Measurements from ENCODE around the gene GNPDA2. TPM values are rescaled to one million over a fixed set of nuclear protein-coding genes. Genes with fewer than 3 reads are reported as not detected.

The GNPDA2 gene
- total and polyA plus RNA-seq, 4 donors: 8.6 to 28.9 (median 12.1) TPM

DNA sequence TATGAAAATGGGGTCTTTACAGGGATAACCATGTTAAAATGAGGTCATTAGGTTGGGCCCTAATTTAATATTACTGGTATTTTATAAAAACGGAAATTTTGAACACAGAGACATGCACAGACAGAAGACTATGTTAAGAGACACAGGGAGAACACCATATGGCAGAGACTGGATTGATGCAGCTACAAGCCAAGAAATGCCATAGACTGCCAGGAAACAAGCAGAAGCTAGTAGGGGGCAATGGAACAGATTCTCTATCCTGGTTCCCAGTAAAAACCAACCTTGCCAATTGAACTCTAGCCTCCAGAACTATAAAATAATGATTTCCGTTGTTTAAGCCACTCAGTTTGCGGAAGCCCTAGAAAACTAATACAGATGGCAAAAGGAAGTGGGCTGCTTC, 54.7 kb downstream of the GNPDA2 start:
- Histone ChIP-seq H3K4me3 (no peak overlapping the region), H3K36me3 (ENCODE audit: control insufficient read depth in 4 of 4, insufficient read depth in 4 of 4, low read length in 4 of 4) (no peaks in the 10 kb centered on the region), H3K27ac (ENCODE audit: low read depth in 1 of 2, low read length in 1 of 2) (no peak overlapping the region), H3K9ac (ENCODE audit: insufficient read depth in 1 of 2, low read length in 2 of 2) (no peak overlapping the region), H3K4me1 (ENCODE audit: control insufficient read depth in 5 of 5, insufficient read depth in 5 of 5, low read length in 5 of 5) (no peaks in the 10 kb centered on the region), H3K9me3 (ENCODE audit: control insufficient read depth in 4 of 4, insufficient read depth in 3 of 4, low read length in 3 of 4) (no peaks in the 10 kb centered on the region), H3K27me3 (ENCODE audit: control insufficient read depth in 3 of 3, insufficient read depth in 3 of 3, low read length in 2 of 3) (no peaks in the 10 kb centered on the region)
- 92% methylated on average over 3 of the region's 3 CpGs for WGBS, 2 donors
- TF ChIP-seq, protein P1, sequence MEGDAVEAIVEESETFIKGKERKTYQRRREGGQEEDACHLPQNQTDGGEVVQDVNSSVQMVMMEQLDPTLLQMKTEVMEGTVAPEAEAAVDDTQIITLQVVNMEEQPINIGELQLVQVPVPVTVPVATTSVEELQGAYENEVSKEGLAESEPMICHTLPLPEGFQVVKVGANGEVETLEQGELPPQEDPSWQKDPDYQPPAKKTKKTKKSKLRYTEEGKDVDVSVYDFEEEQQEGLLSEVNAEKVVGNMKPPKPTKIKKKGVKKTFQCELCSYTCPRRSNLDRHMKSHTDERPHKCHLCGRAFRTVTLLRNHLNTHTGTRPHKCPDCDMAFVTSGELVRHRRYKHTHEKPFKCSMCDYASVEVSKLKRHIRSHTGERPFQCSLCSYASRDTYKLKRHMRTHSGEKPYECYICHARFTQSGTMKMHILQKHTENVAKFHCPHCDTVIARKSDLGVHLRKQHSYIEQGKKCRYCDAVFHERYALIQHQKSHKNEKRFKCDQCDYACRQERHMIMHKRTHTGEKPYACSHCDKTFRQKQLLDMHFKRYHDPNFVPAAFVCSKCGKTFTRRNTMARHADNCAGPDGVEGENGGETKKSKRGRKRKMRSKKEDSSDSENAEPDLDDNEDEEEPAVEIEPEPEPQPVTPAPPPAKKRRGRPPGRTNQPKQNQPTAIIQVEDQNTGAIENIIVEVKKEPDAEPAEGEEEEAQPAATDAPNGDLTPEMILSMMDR (IDR thresholded peaks at IDR 0.05; ENCODE audit: control extremely low read depth, extremely low read depth): no peak
- ATAC-seq (ENCODE audit: insufficient read depth, low FRiP score) (no peak), DNase-seq (no peak)

DNA sequence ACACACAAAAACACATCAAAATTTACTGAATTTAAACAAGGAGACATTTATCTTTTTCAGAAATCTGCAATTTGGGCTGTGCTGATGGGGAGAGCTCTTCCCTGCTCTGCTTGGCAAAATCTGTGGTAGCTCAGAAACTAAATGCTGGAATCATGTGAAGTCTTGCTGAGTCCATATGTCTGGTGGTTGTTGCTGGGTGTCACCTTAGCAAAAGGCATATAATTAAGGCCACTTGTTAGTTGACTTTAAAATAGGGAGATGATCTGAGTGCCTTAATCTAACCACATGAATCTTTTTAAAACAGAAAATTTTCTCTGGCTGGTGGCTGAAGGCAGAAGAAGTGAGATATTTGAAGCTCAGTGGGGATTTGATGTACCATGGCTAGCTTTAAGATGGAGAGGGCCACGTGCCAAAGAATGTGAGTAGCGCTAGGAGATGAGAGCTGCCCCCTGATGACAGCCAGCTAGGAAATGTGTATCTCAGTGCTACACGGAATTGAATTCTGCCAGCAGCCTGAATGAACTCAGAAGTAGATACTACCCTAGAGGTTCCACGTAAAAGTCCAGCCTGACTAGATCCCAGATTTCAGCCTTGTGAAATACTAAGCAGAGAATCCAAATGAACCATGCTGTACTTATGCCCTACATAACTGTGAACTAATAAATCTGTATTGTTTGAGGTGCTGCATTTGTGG, 55.7 kb downstream of the GNPDA2 start:
- H3K4me3 ChIP-seq: no peak overlapping the region
- H3K27ac ChIP-seq (ENCODE audit: low read depth in 1 of 2, low read length in 1 of 2): no peak overlapping the region
- DNase-seq: no peak
- H3K4me1 ChIP-seq (ENCODE audit: control insufficient read depth in 5 of 5, insufficient read depth in 5 of 5, low read length in 5 of 5): no peaks in the 10 kb centered on the region
- TF ChIP-seq, protein P1 (IDR thresholded peaks at IDR 0.05; ENCODE audit: control extremely low read depth, extremely low read depth): no peak
- H3K9ac ChIP-seq (ENCODE audit: insufficient read depth in 1 of 2, low read length in 2 of 2): no peak overlapping the region
- H3K9me3 ChIP-seq (ENCODE audit: control insufficient read depth in 4 of 4, insufficient read depth in 3 of 4, low read length in 3 of 4): no peaks in the 10 kb centered on the region
- no peaks in the 10 kb centered on the region for H3K27me3 ChIP-seq (ENCODE audit: control insufficient read depth in 3 of 3, insufficient read depth in 3 of 3, low read length in 2 of 3)
- WGBS, 2 donors: 71 to 79% methylated on average over 4 of the region's 4 CpGs
- no peaks in the 10 kb centered on the region for H3K36me3 ChIP-seq (ENCODE audit: control insufficient read depth in 4 of 4, insufficient read depth in 4 of 4, low read length in 4 of 4)
- no peak for ATAC-seq (ENCODE audit: insufficient read depth, low FRiP score)

DNA sequence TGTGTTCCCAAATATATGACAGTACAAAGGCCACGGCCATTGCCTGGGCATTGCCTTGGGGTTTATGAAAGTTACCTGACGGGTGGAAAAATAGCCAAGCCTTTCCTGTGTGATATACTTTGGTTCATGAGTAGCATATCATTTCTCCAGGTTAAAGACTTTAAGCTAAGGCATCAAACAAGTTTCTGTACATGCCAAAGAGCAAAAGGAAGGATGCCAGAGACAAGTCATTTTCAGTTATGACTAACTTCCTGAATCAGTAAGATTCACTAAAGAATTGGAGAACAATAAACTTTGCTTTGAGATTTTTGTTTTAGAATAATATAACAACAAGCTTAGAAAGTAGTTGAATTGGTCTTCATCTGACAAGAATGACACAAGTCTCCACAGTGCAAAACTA, 57.8 kb downstream of the GNPDA2 start:
- Histone ChIP-seq H3K36me3 (ENCODE audit: control insufficient read depth in 4 of 4, insufficient read depth in 4 of 4, low read length in 4 of 4) (no peaks in the 10 kb centered on the region), H3K9ac (ENCODE audit: insufficient read depth in 1 of 2, low read length in 2 of 2) (no peak overlapping the region), H3K4me3 (no peak overlapping the region), H3K4me1 (ENCODE audit: control insufficient read depth in 5 of 5, insufficient read depth in 5 of 5, low read length in 5 of 5) (no peaks in the 10 kb centered on the region), H3K9me3 (ENCODE audit: control insufficient read depth in 4 of 4, insufficient read depth in 3 of 4, low read length in 3 of 4) (no peaks in the 10 kb centered on the region), H3K27me3 (ENCODE audit: control insufficient read depth in 3 of 3, insufficient read depth in 3 of 3, low read length in 2 of 3) (no peaks in the 10 kb centered on the region), H3K27ac (ENCODE audit: low read depth in 1 of 2, low read length in 1 of 2) (no peak overlapping the region)
- DNase-seq: no peak
- TF ChIP-seq, protein P1 (IDR thresholded peaks at IDR 0.05; ENCODE audit: control extremely low read depth, extremely low read depth): no peak
- no peak for ATAC-seq (ENCODE audit: insufficient read depth, low FRiP score)
- WGBS, 2 donors: 40 to 61% methylated on average over 2 of the region's 2 CpGs
